Gastrocnemius medialis (tissue), 4 donors: ENCODE data around the gene EFCAB6. TPM values are rescaled to one million over a fixed set of nuclear protein-coding genes. Genes with fewer than 3 reads are reported as not detected.

Experiments used
- ATAC-seq, 2 donors: fragments of 150-250 bp; one replicate each; pipeline ENCODE4 v1.9.1; 2016
- DNase-seq, 2 donors: peaks; one replicate each; pipeline ENCODE4 v3.0.0-alpha.2; 2019
- H3K27ac ChIP-seq, 4 donors: fragments of 200-600 bp; sonication (generic); 1 replicate in 1 of 4; 2 replicates in 3 of 4; pipeline ENCODE4 v1.5.1; 2016 to 2018; ENCODE audit warnings: mild to moderate bottlenecking in 2 of 4, moderate library complexity in 1 of 4
- H3K27me3 ChIP-seq, 3 donors: fragments of 200-600 bp; sonication (generic) in 2 of 3; 1 replicate in 1 of 3; 2 replicates in 2 of 3; pipeline versions ENCODE4 v1.5.1 to v1.6.0; 2016 to 2019; ENCODE audit warnings: mild to moderate bottlenecking in 1 of 3, moderate library complexity in 1 of 3
- H3K36me3 ChIP-seq, 2 donors: fragments of 200-600 bp; sonication (generic) in 1 of 2; one replicate each; pipeline ENCODE4 v1.5.1; 2017 to 2018
- H3K4me1 ChIP-seq, 2 donors: fragments of 200-600 bp; sonication (generic) in 1 of 2; one replicate each; pipeline ENCODE4 v1.5.1; 2016 to 2017; ENCODE audit warnings: mild to moderate bottlenecking in 2 of 2
- H3K4me3 ChIP-seq, 4 donors: fragments of 200-600 bp; sonication (generic) in 3 of 4; 1 replicate in 1 of 4; 2 replicates in 3 of 4; pipeline ENCODE4 v1.5.1; 2016 to 2019; ENCODE audit warnings: mild to moderate bottlenecking in 2 of 4
- H3K9me3 ChIP-seq, 3 donors: fragments of 200-600 bp; sonication (generic) in 2 of 3; 1 replicate in 1 of 3; 2 replicates in 2 of 3; pipeline ENCODE4 v1.5.1; 2016 to 2019
- CTCF ChIP-seq, 5 experiments: fragments of 450-650 bp in 3 of 5; fragments of 200-600 bp in 2 of 5; sonication (generic) in 2 of 5; IDR thresholded peaks in 4 of 5; conservative IDR thresholded peaks in 1 of 5; 1 replicate in 4 of 5; 2 replicates in 1 of 5; pipeline ENCODE4 v1.5.1; 2016 to 2019; ENCODE audit warnings: antibody characterized with exemption in 5 of 5, mild to moderate bottlenecking in 3 of 5, moderate library complexity in 3 of 5
- POLR2A ChIP-seq, 2 donors: fragments of 450-650 bp; IDR thresholded peaks; one replicate each; pipeline ENCODE4 v1.6.1; 2017; ENCODE audit warnings: antibody characterized with exemption in 2 of 2, mild to moderate bottlenecking in 2 of 2, moderate library complexity in 2 of 2
- in situ Hi-C, 4 donors: fragments of 200-750 bp; cut with MboI; loops; one replicate each; pipeline versions ENCODE4 v1.15.0 to v1.8.0; 2017; ENCODE audit warnings: low sequenced_read_pairs in 4 of 4
- intact Hi-C: fragments of 100-400 bp; cut with DNase I; formaldehyde crosslinking; loops from one replicate; pipeline ENCODE4 v1.15.1; 2023; ENCODE audit warnings: low total_unique reads
- total RNA-seq, 4 donors: library from RNA; depleted of rRNA; stranded (reverse); fragments of >200 nt; gene quantifications; one replicate each; pipeline versions ENCODE4 v1.1.0 to v1.2.3, GENCODE V29; 2016

Gene EFCAB6
- total RNA-seq, 4 donors from 2014 or later = 0.07 to 4.4 (median 0.28) TPM

DNA sequence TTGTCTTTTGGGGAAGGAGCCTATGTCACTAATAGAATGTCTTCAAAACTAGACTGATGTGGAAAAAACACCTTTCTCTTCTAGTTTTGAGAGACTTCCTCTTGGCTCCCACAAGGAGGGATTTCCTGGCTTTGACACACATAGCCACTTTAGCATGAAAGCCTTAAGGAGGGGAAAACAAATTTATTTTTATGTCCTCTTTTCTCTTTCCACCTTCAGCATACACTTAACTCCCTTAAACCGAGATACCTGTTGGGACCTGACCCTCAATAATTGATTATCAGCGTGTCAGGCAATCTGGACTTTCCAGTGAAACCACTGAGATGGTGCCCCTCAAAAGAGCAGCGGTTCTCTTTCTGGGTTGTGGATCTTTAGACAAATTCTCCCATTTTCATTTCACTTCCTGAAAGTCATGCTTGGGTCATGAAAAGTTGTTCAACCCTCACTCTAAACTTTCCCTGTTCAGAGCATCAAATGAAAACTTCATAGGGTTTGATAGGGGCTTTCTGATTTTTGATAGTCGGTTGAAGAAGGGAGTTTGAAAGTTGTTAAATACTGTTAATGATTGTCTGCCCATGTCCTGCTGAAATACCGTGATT, 9.1 kb downstream of the EFCAB6 start:
- Histone ChIP-seq H3K27ac (no peak overlapping the region), H3K4me1 (no peaks in the 10 kb centered on the region), H3K27me3 (no peaks in the 10 kb centered on the region), H3K36me3 (no peaks in the 10 kb centered on the region), H3K4me3 (no peak overlapping the region), H3K9me3 (peaks cover 0 to 5% (median 0%) of the 10 kb centered on the region in 3 donors)
- TF ChIP-seq CTCF (IDR thresholded peaks at IDR 0.05 in 4 of 5, conservative IDR thresholded peaks at IDR 0.05 in 1 of 5) (no peak), POLR2A (IDR thresholded peaks at IDR 0.05) (no peak)
- ATAC-seq = no peak
- intact Hi-C loops = no loop called here
- in situ Hi-C loops = loop anchor here in 1 of 4 donors (25.0 kb wide), 1 partner anchor 284 kb away; no protein-coding TSS in a partner anchor
- DNase-seq = no peak

GRCh38 chr22:43800970-43801369, 11.1 kb downstream of the EFCAB6 start:
- TF ChIP-seq CTCF (IDR thresholded peaks at IDR 0.05 in 4 of 5, conservative IDR thresholded peaks at IDR 0.05 in 1 of 5) (no peak), POLR2A (IDR thresholded peaks at IDR 0.05) (no peak)
- ATAC-seq = no peak
- in situ Hi-C loops (loop anchor here in 1 of 4 donors (25.0 kb wide), 1 partner anchor 286 kb away; no protein-coding TSS in a partner anchor), intact Hi-C loops (no loop called here)
- no peak overlapping the region for H3K4me3 ChIP-seq
- no peaks in the 10 kb centered on the region for H3K4me1 ChIP-seq
- no peak for DNase-seq
- no peak overlapping the region for H3K27ac ChIP-seq
- peaks cover 0 to 5% (median 0%) of the 10 kb centered on the region in 3 donors for H3K9me3 ChIP-seq
- no peaks in the 10 kb centered on the region for H3K36me3 ChIP-seq
- no peaks in the 10 kb centered on the region for H3K27me3 ChIP-seq

DNA sequence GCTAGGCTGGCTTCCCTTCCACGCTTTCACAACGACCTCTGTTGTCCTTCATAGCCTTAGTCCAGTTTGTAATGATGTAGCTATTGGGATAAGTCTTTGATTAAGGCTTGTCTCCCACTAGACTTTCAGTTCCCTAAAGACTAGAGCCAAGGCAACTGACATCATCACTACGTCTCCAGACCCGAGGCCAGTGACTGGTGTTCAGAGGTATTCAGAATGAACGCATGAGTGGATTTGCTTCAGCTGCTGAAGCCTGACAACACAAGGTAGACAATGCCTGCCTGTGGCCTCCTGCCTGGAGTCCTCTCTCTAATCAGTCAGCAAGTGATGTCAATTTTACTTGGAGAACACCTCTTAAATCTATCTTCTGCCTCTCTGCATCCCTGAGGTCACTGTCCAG, 13.6 kb downstream of the EFCAB6 start:
- H3K27ac ChIP-seq = no peak overlapping the region
- TF ChIP-seq CTCF (IDR thresholded peaks at IDR 0.05 in 4 of 5, conservative IDR thresholded peaks at IDR 0.05 in 1 of 5) (no peak), POLR2A (IDR thresholded peaks at IDR 0.05) (no peak)
- intact Hi-C loops = no loop called here

GRCh38 chr22:43796567-43796966, 15.5 kb downstream of the EFCAB6 start:
- intact Hi-C loops = no loop called here
- in situ Hi-C loops = no loop called here

More for the DNA sequence above, 13.6 kb downstream of the EFCAB6 start:
- DNase-seq = no peak
- ATAC-seq = no peak
- peaks cover 0 to 5% (median 0%) of the 10 kb centered on the region in 3 donors for H3K9me3 ChIP-seq
- no peaks in the 10 kb centered on the region for H3K4me1 ChIP-seq
- in situ Hi-C loops = no loop called here
- no peaks in the 10 kb centered on the region for H3K27me3 ChIP-seq
- no peaks in the 10 kb centered on the region for H3K36me3 ChIP-seq
- H3K4me3 ChIP-seq = no peak overlapping the region

More at GRCh38 chr22:43796567-43796966, 15.5 kb downstream of the EFCAB6 start:
- Histone ChIP-seq H3K36me3 (no peaks in the 10 kb centered on the region), H3K27me3 (no peaks in the 10 kb centered on the region), H3K9me3 (peaks cover 0 to 5% (median 0%) of the 10 kb centered on the region in 3 donors), H3K27ac (no peak overlapping the region), H3K4me3 (no peak overlapping the region), H3K4me1 (no peaks in the 10 kb centered on the region)
- ATAC-seq (no peak), DNase-seq (no peak)
- TF ChIP-seq CTCF (IDR thresholded peaks at IDR 0.05 in 4 of 5, conservative IDR thresholded peaks at IDR 0.05 in 1 of 5) = no peak
- TF ChIP-seq POLR2A (IDR thresholded peaks at IDR 0.05) = no peak
